ENCODE results near the gene BIN2. TPM values are rescaled to one million over a fixed set of nuclear protein-coding genes. Genes with fewer than 3 reads are reported as not detected.

BIN2 gene
- total and polyA plus RNA-seq, 2 experiments from 2014 or later, result not detected

DNA sequence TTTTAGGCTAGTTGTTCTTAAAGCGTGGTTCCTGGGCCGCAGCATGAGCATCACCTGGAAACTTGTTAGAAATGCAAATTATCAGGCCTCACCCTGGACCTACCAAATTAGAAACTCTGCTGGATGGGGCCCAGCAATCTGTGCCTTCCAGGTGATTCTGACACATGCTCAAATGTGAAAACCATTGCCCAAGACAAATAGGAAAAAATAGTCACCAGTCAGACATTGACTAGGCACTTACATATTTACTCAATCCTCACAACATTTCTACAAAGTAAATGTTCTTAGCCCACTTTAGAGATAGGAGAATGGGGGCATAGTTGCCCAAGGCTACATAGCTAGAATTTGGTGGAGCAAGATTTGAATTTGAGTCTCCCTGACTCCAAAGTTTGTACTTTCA, 19.2 kb upstream of the BIN2 start:
- no peak overlapping the region for H3K4me2 ChIP-seq
- peaks cover 8% of the 10 kb centered on the region for H3K4me1 Mint-ChIP-seq
- no peaks in the 10 kb centered on the region for H3K9me3 Mint-ChIP-seq
- H3K27me3 ChIP-seq (ENCODE audit: insufficient read depth), result no peaks in the 10 kb centered on the region
- DNase-seq (ENCODE audit: low spot score) (no peak), ATAC-seq (no peak)
- no peaks in the 10 kb centered on the region; the same call in 1 of the 2 replicates for H3K9me2 ChIP-seq (ENCODE audit: insufficient read depth)
- H3K36me3 ChIP-seq (ENCODE audit: insufficient read depth), result no peaks in the 10 kb centered on the region
- TF ChIP-seq, protein P1, sequence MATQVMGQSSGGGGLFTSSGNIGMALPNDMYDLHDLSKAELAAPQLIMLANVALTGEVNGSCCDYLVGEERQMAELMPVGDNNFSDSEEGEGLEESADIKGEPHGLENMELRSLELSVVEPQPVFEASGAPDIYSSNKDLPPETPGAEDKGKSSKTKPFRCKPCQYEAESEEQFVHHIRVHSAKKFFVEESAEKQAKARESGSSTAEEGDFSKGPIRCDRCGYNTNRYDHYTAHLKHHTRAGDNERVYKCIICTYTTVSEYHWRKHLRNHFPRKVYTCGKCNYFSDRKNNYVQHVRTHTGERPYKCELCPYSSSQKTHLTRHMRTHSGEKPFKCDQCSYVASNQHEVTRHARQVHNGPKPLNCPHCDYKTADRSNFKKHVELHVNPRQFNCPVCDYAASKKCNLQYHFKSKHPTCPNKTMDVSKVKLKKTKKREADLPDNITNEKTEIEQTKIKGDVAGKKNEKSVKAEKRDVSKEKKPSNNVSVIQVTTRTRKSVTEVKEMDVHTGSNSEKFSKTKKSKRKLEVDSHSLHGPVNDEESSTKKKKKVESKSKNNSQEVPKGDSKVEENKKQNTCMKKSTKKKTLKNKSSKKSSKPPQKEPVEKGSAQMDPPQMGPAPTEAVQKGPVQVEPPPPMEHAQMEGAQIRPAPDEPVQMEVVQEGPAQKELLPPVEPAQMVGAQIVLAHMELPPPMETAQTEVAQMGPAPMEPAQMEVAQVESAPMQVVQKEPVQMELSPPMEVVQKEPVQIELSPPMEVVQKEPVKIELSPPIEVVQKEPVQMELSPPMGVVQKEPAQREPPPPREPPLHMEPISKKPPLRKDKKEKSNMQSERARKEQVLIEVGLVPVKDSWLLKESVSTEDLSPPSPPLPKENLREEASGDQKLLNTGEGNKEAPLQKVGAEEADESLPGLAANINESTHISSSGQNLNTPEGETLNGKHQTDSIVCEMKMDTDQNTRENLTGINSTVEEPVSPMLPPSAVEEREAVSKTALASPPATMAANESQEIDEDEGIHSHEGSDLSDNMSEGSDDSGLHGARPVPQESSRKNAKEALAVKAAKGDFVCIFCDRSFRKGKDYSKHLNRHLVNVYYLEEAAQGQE (IDR thresholded peaks at IDR 0.05; ENCODE audit: unreplicated experiment), result no peak
- TF ChIP-seq, protein P2, sequence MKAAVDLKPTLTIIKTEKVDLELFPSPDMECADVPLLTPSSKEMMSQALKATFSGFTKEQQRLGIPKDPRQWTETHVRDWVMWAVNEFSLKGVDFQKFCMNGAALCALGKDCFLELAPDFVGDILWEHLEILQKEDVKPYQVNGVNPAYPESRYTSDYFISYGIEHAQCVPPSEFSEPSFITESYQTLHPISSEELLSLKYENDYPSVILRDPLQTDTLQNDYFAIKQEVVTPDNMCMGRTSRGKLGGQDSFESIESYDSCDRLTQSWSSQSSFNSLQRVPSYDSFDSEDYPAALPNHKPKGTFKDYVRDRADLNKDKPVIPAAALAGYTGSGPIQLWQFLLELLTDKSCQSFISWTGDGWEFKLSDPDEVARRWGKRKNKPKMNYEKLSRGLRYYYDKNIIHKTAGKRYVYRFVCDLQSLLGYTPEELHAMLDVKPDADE (IDR thresholded peaks at IDR 0.05), result no peak
- TF ChIP-seq ZNF331 (CRISPR knock-in tag; IDR thresholded peaks at IDR 0.05; ENCODE audit: low read depth) (no peak), CREB1 (CRISPR knock-in tag; IDR thresholded peaks at IDR 0.05; ENCODE audit: low read depth) (no peak), JUNB (IDR thresholded peaks at IDR 0.05; ENCODE audit: unreplicated experiment) (no peak), STAT1 (IDR thresholded peaks at IDR 0.05; ENCODE audit: unreplicated experiment) (no peak), EZH2phosphoT487 (IDR thresholded peaks at IDR 0.05; ENCODE audit: unreplicated experiment) (no peak), NANOG (IDR thresholded peaks at IDR 0.05; ENCODE audit: borderline replicate concordance) (no peak), ZNF114 (CRISPR knock-in tag; IDR thresholded peaks at IDR 0.05) (no peak), POLR2AphosphoS5 (IDR thresholded peaks at IDR 0.05; ENCODE audit: low read depth) (no peak), EZH2 (IDR thresholded peaks at IDR 0.05; ENCODE audit: low read depth, unreplicated experiment) (no peak)
- TF ChIP-seq, protein P3, sequence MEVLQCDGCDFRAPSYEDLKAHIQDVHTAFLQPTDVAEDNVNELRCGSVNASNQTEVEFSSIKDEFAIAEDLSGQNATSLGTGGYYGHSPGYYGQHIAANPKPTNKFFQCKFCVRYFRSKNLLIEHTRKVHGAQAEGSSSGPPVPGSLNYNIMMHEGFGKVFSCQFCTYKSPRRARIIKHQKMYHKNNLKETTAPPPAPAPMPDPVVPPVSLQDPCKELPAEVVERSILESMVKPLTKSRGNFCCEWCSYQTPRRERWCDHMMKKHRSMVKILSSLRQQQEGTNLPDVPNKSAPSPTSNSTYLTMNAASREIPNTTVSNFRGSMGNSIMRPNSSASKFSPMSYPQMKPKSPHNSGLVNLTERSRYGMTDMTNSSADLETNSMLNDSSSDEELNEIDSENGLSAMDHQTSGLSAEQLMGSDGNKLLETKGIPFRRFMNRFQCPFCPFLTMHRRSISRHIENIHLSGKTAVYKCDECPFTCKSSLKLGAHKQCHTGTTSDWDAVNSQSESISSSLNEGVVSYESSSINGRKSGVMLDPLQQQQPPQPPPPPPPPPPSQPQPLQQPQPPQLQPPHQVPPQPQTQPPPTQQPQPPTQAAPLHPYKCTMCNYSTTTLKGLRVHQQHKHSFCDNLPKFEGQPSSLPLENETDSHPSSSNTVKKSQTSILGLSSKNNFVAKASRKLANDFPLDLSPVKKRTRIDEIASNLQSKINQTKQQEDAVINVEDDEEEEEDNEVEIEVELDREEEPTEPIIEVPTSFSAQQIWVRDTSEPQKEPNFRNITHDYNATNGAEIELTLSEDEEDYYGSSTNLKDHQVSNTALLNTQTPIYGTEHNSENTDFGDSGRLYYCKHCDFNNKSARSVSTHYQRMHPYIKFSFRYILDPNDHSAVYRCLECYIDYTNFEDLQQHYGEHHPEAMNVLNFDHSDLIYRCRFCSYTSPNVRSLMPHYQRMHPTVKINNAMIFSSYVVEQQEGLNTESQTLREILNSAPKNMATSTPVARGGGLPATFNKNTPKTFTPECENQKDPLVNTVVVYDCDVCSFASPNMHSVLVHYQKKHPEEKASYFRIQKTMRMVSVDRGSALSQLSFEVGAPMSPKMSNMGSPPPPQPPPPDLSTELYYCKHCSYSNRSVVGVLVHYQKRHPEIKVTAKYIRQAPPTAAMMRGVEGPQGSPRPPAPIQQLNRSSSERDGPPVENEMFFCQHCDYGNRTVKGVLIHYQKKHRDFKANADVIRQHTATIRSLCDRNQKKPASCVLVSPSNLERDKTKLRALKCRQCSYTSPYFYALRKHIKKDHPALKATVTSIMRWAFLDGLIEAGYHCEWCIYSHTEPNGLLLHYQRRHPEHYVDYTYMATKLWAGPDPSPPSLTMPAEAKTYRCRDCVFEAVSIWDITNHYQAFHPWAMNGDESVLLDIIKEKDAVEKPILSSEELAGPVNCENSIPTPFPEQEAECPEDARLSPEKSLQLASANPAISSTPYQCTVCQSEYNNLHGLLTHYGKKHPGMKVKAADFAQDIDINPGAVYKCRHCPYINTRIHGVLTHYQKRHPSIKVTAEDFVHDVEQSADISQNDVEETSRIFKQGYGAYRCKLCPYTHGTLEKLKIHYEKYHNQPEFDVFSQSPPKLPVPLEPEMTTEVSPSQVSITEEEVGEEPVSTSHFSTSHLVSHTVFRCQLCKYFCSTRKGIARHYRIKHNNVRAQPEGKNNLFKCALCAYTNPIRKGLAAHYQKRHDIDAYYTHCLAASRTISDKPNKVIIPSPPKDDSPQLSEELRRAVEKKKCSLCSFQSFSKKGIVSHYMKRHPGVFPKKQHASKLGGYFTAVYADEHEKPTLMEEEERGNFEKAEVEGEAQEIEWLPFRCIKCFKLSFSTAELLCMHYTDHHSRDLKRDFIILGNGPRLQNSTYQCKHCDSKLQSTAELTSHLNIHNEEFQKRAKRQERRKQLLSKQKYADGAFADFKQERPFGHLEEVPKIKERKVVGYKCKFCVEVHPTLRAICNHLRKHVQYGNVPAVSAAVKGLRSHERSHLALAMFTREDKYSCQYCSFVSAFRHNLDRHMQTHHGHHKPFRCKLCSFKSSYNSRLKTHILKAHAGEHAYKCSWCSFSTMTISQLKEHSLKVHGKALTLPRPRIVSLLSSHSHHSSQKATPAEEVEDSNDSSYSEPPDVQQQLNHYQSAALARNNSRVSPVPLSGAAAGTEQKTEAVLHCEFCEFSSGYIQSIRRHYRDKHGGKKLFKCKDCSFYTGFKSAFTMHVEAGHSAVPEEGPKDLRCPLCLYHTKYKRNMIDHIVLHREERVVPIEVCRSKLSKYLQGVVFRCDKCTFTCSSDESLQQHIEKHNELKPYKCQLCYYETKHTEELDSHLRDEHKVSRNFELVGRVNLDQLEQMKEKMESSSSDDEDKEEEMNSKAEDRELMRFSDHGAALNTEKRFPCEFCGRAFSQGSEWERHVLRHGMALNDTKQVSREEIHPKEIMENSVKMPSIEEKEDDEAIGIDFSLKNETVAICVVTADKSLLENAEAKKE (CRISPR knock-in tag; IDR thresholded peaks at IDR 0.05), result no peak
- TF ChIP-seq, protein P4, sequence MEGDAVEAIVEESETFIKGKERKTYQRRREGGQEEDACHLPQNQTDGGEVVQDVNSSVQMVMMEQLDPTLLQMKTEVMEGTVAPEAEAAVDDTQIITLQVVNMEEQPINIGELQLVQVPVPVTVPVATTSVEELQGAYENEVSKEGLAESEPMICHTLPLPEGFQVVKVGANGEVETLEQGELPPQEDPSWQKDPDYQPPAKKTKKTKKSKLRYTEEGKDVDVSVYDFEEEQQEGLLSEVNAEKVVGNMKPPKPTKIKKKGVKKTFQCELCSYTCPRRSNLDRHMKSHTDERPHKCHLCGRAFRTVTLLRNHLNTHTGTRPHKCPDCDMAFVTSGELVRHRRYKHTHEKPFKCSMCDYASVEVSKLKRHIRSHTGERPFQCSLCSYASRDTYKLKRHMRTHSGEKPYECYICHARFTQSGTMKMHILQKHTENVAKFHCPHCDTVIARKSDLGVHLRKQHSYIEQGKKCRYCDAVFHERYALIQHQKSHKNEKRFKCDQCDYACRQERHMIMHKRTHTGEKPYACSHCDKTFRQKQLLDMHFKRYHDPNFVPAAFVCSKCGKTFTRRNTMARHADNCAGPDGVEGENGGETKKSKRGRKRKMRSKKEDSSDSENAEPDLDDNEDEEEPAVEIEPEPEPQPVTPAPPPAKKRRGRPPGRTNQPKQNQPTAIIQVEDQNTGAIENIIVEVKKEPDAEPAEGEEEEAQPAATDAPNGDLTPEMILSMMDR (conservative IDR thresholded peaks at IDR 0.05; ENCODE audit: low read depth in 2 of 2), result no peak
- H3K4me1 ChIP-seq (ENCODE audit: insufficient read depth), result no peaks in the 10 kb centered on the region
- H3K4me3 Mint-ChIP-seq, result no peak overlapping the region
- H3K27ac ChIP-seq (ENCODE audit: low read depth), result no peak overlapping the region
- H3K27me3 Mint-ChIP-seq (ENCODE audit: insufficient read depth, low read depth, poor library complexity), result peaks cover 3% of the 10 kb centered on the region
- H3F3A ChIP-seq (replicated peaks; ENCODE audit: low read depth), result no peaks in the 10 kb centered on the region
- no peaks in the 10 kb centered on the region for H4K20me1 ChIP-seq (replicated peaks; ENCODE audit: insufficient read depth)
- no peak overlapping the region; the same call in 1 of the 2 replicates for H3K27ac Mint-ChIP-seq
- H3K79me2 ChIP-seq (replicated peaks; ENCODE audit: insufficient read depth), result no peaks in the 10 kb centered on the region
- H3K4me3 ChIP-seq, result no peak overlapping the region
- H3K36me3 Mint-ChIP-seq (ENCODE audit: low read depth), result no peaks in the 10 kb centered on the region
- no peak overlapping the region for H2AFZ ChIP-seq

Data from GM23338 (cell line).